ENCODE measurements around the gene ZNF683.

- TF ChIP-seq CTCF (IDR thresholded peaks at IDR 0.05) (no peak), POLR2AphosphoS5 (IDR thresholded peaks at IDR 0.05) (no peak), POLR2A (IDR thresholded peaks at IDR 0.05) (peak in 1 of 4 donors; percentile 57), EP300 (IDR thresholded peaks at IDR 0.05) (no peak)
Measured at GRCh38 chr1:26318338-26319064, 54.0 kb downstream of the ZNF683 start.

Data from upper lobe of left lung (tissue), 4 donors.